GM18508 (cell line): ENCODE measurements around the gene TCL1A.

Source experiments
- ATAC-seq: cut with Tn5 transposase; IDR thresholded peaks from one replicate; pipeline ENCODE4 v1.9.1; 2021; ENCODE audit warnings: moderate number of reproducible peaks; ENCODE audit not compliant: insufficient read depth, unreplicated experiment

Gene TCL1A

GRCh38 chr14:95707327-95707726 lies 6.6 kb downstream of the TCL1A start:
- ATAC-seq, result no peak

- no peak for ATAC-seq
Observed at GRCh38 chr14:95705518-95705917, 8.4 kb downstream of the TCL1A start.

GRCh38 chr14:95703805-95704204 lies 10.1 kb downstream of the TCL1A start:
- ATAC-seq, result no peak

- no peak for ATAC-seq
Observed at GRCh38 chr14:95703341-95703740, 10.6 kb downstream of the TCL1A start.

- ATAC-seq, result no peak
Observed at GRCh38 chr14:95701846-95702221, 12.1 kb downstream of the TCL1A start.

GRCh38 chr14:95700221-95700976 lies 13.5 kb downstream of the TCL1A start:
- ATAC-seq, result no peak

DNA sequence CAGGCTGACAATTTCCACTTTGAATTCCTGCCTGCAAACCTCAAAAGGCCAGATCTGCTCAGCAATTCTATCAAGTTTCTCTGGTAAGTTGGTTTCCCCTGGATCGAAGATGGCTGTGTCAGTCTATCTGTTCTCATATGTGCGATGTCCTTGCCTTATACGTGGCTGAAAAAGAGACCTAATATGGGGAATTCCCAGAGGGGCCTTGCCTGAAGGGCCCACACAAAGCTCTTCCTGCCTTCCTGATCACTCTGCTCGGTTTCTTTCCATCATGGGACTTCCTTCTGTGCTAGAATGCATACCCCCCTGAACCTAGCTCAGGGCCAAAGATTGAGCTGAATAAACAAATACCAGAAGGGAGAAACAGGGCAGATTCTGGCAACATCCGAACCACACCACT lies 14.5 kb downstream of the TCL1A start:
- no peak for ATAC-seq

DNA sequence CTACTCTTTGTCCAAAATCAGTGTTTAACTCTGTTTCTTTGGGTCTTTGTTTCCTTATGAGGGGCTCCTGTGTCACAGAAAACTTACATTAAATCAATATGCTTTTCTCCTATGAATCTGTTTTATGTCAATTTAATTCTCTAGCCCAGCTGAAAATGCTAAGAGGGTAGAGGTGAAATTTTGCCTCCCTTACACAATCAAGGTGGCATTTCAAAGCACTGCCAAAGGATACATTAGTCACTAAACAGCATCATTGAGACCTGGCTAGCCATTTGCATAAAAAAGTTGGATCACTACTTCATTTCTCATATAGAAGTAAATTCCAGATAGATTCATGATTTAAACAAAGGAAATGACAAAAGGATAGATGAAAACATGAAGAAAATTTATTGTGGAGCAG lies 15.6 kb downstream of the TCL1A start:
- ATAC-seq, result no peak

DNA sequence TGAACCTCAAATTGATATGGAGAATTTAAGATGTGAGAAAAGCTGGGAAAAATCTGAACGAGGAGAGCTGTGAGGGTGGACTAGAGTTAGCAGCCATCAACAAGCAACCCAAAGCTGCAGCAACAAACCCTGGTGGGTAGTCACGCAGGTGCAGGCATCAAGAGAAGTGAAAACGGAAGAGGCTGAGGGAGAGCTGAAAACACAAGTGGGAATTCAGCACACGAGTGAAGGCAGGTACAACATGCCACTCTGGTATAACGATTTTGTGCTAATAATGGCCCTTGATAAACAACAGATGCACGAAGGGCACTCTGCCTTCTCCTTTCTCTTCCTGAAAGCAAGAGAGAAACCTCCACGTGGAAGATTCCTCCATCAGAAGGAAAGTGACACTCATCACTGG lies 16.2 kb downstream of the TCL1A start:
- peak; percentile 48 for ATAC-seq

- no peak for ATAC-seq
Observed at GRCh38 chr14:95696741-95697140, 17.2 kb downstream of the TCL1A start.

DNA sequence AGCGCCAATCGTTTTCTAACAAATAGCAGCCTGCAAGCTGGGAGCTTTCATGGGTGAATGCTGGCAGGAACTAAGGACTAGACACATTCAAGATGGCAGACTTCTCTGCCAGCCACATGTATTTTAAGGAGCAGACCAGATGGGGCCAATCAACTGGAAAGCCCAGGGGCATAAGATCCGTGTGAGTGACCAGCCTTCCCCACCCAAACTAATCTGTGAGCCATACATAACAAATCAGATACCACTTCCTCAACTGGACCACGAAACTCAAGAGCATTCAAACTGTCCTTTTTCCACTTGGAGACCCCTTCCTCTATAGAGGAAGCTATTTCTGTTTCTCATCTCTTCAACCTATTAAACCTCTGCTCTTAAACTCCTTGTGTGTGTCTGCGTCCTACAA lies 18.0 kb downstream of the TCL1A start:
- no peak for ATAC-seq

DNA sequence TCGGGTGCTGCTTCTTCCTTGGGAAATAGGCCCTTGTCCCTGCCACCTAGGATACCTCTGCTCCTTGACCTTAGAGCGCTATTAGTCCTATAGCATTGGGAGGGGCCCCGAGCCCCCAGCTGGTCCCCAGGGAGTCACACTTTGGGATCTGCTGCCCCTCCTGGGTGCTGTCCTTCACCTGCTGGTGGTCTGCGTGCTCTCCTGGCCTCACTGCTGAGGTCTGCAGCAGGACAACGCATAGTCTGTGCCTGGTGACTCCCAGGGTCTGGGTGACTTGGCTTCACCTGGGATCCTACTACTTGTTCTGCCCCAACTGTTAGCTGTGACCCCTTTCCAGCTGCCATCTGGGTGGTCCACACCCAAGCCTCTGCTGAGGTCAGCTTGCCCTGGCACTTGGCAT lies 18.9 kb downstream of the TCL1A start:
- ATAC-seq, result no peak

DNA sequence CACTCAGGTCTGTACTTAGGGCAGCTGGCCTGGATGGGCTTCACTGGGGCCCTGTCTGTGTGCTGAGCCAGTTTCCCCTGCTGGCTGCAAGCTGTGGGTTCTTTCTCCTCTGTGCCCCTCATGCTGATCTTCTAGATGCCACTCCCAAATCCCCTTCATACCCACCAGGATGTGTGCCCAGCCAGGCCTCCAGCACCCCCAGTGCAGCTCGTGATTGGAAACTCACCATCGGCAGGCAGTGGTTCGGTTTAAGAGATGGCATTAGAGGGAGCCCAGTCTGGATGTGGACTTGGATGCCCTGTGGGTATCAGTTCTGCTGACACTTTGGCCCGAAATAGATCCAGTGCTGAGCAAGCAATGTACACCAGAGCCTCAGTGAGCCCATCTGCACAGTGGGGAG lies 21.8 kb downstream of the TCL1A start:
- ATAC-seq, result no peak

DNA sequence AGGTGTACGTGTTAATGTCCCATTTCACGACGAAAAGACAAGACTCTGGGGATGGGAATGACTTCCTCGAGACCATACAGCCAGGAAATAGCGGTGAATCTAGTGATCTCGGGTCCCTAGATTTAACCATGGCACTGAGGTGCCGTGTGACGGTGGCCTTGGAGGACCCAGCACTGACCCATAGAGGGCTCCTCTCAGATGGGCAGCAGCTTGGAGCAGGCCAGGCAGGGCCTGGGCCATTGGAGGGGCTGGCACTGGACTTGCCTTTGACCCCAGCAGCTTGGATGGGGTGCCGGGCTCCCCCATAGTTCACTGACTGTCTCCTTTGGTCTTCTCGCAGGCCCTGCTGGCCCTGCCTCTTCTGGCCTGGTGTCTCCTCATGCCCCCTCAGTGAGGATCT lies 22.3 kb downstream of the TCL1A start:
- ATAC-seq, result no peak

DNA sequence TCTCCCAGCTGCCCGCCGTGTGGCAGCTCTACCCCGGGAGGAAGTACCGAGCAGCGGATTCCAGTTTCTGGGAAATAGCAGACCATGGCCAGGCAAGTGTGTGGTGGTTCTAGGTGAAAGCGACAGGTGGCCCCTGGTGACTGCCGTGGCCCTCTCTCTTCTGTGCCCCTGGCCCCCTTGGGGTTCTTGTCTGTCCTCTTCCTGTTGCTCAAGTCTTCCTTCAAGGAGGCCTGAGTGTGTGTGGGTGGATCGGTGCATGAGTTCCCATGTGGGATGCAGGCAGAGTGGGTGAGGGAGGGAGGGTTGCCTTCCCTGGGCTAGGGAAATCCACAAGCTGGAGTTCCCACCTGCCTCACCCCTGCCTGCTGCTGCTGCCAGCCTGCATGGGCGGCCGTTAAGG lies 23.1 kb downstream of the TCL1A start:
- ATAC-seq, result no peak

DNA sequence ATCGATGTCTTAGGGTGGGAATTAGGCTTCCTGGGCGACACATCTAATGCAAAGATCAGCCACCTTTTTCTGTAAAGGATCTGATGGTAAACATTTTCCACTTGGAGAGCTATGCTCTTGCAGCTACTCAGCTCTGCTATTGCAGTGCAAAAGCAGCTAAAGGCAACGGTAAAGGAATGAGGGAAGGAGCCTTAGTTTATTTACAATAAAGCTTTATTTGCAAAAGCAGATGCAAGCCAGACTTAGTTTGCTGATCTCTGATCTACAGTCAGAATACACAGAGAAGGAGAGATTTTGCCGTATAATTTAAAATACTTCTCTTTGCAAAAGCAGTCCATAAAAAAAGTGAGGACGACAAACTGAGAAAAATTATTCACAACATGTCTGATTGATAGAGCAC lies 24.5 kb downstream of the TCL1A start:
- ATAC-seq, result no peak

GRCh38 chr14:95686935-95687334 lies 27.0 kb downstream of the TCL1A start:
- no peak for ATAC-seq

- no peak for ATAC-seq
Observed at GRCh38 chr14:95685978-95686922, 27.7 kb downstream of the TCL1A start, which contains the start of gene TCL1B. TSS of gene TCL1B (plus strand) at chr14:95686426. CDS start at chr14:95686468, 42 bp downstream.

DNA sequence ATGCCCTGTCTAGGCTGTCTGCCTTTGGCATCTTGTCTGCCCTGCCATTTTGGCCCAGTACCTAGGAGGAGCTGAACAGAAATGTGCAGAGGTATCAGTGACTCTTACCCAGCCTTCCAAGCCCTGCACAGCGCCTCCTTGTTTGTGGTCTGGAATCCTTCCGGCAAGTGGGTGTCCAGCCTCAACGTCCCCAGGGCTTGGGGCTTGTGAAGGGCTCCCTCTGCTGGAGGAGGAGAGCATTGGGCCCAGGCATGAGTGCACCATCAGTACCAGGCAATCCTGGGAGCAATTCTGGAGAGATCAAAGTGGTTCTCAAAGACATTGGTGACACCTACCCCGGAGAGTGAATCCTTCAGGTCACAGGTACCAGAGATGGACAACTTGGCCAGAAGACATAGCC lies 30.1 kb downstream of the TCL1A start:
- no peak for ATAC-seq

- no peak for ATAC-seq
Observed at GRCh38 chr14:95681153-95681552, 32.8 kb downstream of the TCL1A start.

DNA sequence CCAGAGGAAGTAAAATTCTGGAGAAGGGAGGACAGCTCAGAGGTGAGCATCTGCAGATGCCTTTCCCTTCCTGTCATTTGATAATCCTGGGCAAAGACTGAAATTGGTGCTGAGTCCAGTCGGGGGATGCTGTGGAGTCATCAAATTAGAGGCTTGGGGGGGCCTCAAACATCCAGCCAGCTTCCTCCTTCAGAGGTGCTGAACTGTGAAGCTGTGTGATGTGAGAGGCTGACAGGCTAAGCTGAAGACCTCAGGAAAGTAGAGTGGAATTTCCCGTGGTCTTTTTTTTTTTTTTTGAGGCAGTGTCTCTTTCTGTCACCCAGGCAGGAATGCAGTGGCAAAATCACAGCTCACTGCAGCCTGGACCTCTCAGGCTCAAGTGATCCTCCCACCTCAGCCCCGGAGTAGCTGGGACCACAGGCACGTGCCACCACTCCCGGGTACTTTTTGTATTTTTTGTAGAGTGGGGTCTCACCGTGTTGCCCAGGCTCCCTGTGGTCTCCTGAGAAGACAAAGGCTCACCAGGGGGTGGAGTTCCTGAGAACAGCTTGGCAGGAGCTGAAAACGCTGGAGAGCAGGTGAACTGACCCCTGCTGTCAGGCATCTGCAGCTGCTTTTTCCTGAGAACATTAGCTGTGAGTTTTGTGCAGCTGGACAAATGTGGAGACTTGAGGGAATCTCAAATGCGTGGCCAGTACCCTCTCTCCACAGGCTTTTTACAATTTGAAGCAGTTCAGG lies 33.8 kb downstream of the TCL1A start:
- ATAC-seq, result no peak
